Common myeloid progenitor, CD34-positive (primary cell): ENCODE results near the gene PSPN.
"Not testable (repeated sequence)": the region's sequence is repeated elsewhere in the genome, so short reads cannot be mapped to it uniquely, and the experiment has no call there.

Source experiments
- CTCF ChIA-PET: fragments of 350-600 bp; sonication (Branson Sonifier 250); formaldehyde crosslinking; loops from one replicate; lab custom pipeline; 2021; ENCODE audit warnings: antibody characterized with exemption; lab: Charles Lee
- POLR2A ChIA-PET: fragments of 350-600 bp; sonication (Branson Sonifier 250); formaldehyde crosslinking; loops from one replicate; lab custom pipeline; 2021; ENCODE audit warnings: antibody characterized with exemption; lab: Charles Lee
- DNase-seq, 3 donors: peaks; one replicate each; pipeline versions ENCODE4 v3.0.0 to v3.0.0-alpha.2; 2013
- H3K27ac ChIP-seq, 2 experiments: 1 replicate in 1 of 2; 2 replicates in 1 of 2; pipeline ENCODE4 v1.7.0; 2013; ENCODE audit warnings: inconsistent platforms in 2 of 2, low read length in 2 of 2, mild to moderate bottlenecking in 2 of 2, low read depth in 1 of 2, moderate library complexity in 1 of 2; ENCODE audit not compliant: severe bottlenecking in 2 of 2, insufficient read depth in 1 of 2, poor library complexity in 1 of 2
- H3K27me3 ChIP-seq, 5 experiments: replicated peaks in 2 of 5; 1 replicate in 3 of 5; 2 replicates in 2 of 5; pipeline versions ENCODE4 v1.6.1 to v1.7.0; 2013; ENCODE audit warnings: low read length in 4 of 5, mild to moderate bottlenecking in 2 of 5, moderate library complexity in 2 of 5, inconsistent platforms in 1 of 5; ENCODE audit not compliant: insufficient read depth in 5 of 5, control insufficient read depth in 4 of 5
- H3K36me3 ChIP-seq, 4 experiments: 1 replicate in 2 of 4; 2 replicates in 2 of 4; pipeline versions ENCODE4 v1.6.1 to v1.7.0; 2013; ENCODE audit warnings: low read length in 3 of 4, control low read depth in 1 of 4, mild to moderate bottlenecking in 1 of 4; ENCODE audit not compliant: control insufficient read depth in 4 of 4, insufficient read depth in 4 of 4
- H3K4me1 ChIP-seq, 4 experiments: 1 replicate in 3 of 4; 2 replicates in 1 of 4; pipeline versions ENCODE4 v1.6.1 to v1.7.1; 2013; ENCODE audit warnings: low read length in 3 of 4, mild to moderate bottlenecking in 3 of 4, control low read depth in 1 of 4, inconsistent platforms in 1 of 4, moderate library complexity in 1 of 4; ENCODE audit not compliant: control insufficient read depth in 4 of 4, insufficient read depth in 4 of 4; ENCODE audit errors: control extremely low read depth in 1 of 4
- H3K4me3 ChIP-seq, 7 experiments: 1 replicate in 4 of 7; 2 replicates in 3 of 7; pipeline versions ENCODE4 v1.5.1 to v1.7.0; 2013; ENCODE audit warnings: mild to moderate bottlenecking in 7 of 7, low read length in 6 of 7, moderate library complexity in 6 of 7, inconsistent platforms in 2 of 7, low read depth in 2 of 7, control low read depth in 1 of 7; ENCODE audit not compliant: insufficient read depth in 4 of 7, control insufficient read depth in 1 of 7; ENCODE audit errors: extremely low read depth in 1 of 7
- H3K9me3 ChIP-seq, 5 experiments: 1 replicate in 4 of 5; 2 replicates in 1 of 5; pipeline versions ENCODE4 v1.6.1 to v1.7.1; 2013; ENCODE audit warnings: low read length in 4 of 5, mild to moderate bottlenecking in 2 of 5, inconsistent platforms in 1 of 5, low read depth in 1 of 5, moderate library complexity in 1 of 5; ENCODE audit not compliant: control insufficient read depth in 4 of 5, insufficient read depth in 2 of 5; ENCODE audit errors: control extremely low read depth in 1 of 5
- WGBS: methylation state at CpG from one replicate; pipeline ENCODE4 v1.1.5; 2013; ENCODE audit not compliant: insufficient coverage; 5-methylcytosine and 5-hydroxymethylcytosine counted together

Gene PSPN

DNA sequence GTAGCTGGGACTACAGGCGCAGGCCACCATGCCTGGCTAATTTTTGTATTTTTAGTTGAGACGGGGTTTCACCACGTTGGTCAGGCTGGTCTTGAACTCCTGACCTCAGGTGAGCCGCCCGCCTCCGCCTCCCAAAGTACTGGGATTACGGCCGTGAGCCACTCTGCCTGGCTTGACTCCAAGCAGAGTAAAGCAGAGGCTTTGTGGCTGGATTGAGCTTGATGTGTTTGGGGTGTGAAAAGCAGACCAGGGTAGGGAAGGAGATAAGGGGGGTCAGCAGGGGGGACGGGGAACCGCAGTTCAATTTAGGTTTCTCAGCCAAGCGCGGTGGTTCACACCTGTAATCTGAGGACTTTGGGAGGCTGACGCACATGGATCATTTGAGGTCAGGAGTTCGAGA lies 18.6 kb downstream of the PSPN start:
- H3K36me3 ChIP-seq: no peaks in the 10 kb centered on the region
- CTCF ChIA-PET: interaction anchor here (0.7 kb wide), 1 partner anchor 107 kb away, joined by 3 read pairs; no protein-coding TSS in a partner anchor

DNA sequence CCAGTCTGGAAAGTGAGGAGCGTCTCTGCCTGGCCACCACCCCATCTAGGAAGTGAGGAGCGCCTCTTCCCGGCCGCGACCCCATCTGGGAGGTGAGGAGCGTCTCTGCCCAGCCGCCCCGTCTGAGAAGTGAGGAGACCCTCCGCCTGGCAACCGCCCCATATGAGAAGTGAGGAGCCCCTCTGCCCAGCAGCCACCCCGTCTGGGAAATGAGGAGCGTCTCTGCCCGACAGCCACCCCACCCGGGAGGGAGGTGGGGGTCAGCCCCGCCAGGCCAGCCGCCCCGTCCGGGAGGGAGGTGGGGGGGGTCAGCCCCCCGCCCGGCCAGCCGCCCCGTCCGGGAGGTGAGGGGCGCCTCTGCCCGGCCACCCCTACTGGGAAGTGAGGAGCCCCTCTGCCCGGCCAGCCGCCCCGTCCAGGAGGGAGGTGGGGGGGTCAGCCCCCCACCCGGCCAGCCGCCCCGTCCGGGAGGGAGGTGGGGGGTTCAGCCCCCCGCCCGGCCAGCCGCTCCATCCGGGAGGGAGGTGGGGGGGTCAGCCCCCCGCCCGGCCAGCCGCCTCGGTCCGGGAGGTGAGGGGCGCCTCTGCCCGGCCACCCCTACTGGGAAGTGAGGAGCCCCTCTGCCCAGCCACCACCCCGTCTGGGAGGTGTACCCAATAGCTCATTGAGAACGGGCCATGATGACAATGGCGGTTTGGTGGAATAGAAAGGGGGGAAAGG lies 20.3 kb downstream of the PSPN start:
- DNase-seq, H3K27ac ChIP-seq, POLR2A ChIA-PET, CTCF ChIA-PET, H3K4me3 ChIP-seq, H3K9me3 ChIP-seq, H3K4me1 ChIP-seq, H3K36me3 ChIP-seq, H3K27me3 ChIP-seq: not testable (repeated sequence)
- 99% methylated on average over 9 of the region's 46 CpGs for WGBS

More for the DNA sequence above, 18.6 kb downstream of the PSPN start:
- POLR2A ChIA-PET: no interaction called here
- Histone ChIP-seq H3K4me3 (no peak overlapping the region), H3K27me3 (no peaks in the 10 kb centered on the region), H3K4me1 (peaks cover 0 to 3% (median 2%) of the 10 kb centered on the region in 4 experiments), H3K27ac (no peak overlapping the region), H3K9me3 (no peaks in the 10 kb centered on the region)
- DNase-seq: no peak
- WGBS: 96% methylated on average over 11 of the region's 14 CpGs

DNA sequence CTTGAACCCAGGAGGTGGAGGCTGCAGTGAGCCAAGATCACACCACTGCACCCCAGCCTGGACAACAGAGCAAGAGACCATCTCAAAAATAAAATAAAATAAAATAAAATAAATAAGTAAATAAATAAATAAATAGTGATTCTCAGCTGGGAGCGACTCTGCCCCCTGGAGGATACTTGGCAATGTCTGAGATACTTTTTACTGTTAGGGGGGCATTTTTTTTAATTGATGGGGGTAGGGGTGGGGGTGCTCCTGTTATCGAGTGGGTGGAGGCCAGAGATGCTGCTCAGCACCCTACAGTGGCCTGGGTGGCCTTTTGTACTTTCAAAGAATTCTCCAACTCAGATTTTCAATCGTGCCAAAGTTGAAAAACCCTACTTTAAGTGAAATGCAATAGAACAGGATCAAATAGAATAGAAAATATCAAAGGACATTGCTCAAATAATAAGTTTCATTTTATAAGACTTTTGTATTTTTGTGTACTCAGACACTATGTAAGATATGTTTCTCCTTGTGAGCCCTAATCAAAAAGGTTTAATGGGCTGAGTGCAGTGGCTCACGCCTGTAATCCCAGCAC lies 21.5 kb downstream of the PSPN start:
- DNase-seq: peak; percentile 34 to 51 (median 35)
- CTCF ChIA-PET: interaction anchor here (0.6 kb wide), 1 partner anchor 168 kb away, joined by 3 read pairs; no protein-coding TSS in a partner anchor
- H3K9me3 ChIP-seq: no peaks in the 10 kb centered on the region
- 57% methylated on average over 3 of the region's 4 CpGs for WGBS
- no peak overlapping the region for H3K27ac ChIP-seq
- no peaks in the 10 kb centered on the region for H3K27me3 ChIP-seq
- H3K4me1 ChIP-seq: no peaks in the 10 kb centered on the region
- POLR2A ChIA-PET: interaction anchor here (0.6 kb wide), 1 partner anchor 887 kb away, joined by 4 read pairs; no protein-coding TSS in a partner anchor
- no peak overlapping the region for H3K4me3 ChIP-seq
- H3K36me3 ChIP-seq: no peaks in the 10 kb centered on the region

DNA sequence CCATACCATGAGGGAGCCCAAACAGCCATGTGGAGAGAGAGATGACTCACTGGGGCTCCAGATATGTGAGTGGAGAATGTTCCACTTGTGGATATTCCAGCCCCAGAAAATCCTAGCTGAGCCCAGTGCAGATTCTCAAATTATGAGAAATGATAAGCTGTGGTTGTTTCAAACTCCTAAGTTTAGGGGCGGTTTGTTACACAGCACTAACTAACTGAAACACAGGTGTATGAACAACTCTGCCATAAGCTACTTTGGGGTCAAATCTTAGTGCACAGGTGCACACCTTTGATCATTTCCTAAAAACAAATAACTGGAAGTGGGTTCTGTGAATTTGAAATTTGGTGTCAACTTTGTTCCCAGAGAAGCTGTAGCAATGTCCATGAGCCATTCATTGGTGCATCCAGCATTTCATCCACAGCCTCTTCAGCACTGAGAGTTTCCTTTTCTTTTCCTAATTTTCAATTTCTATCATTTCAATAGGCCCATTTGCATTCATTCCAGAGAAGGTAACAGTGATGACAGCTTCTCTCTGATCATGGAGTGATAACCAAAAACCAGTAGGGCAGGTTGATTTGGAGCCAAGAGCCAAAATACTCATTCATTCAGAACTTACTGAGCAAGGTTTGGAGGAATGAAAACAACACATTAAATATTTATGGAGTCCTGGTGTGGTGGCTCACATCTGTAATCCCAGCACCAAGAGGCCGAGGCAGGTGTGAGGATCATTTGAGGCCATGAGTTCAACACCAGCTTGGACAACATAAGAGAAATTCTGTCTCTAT lies 23.2 kb downstream of the PSPN start:
- ChIA-PET POLR2A (interaction anchor here (0.6 kb wide), 1 partner anchor 1429 kb away, joined by 3 read pairs; no protein-coding TSS in a partner anchor), CTCF (interaction anchor here (0.9 to 1.1 kb wide), 4 partner anchors 20 to 185 kb away, joined by 3 to 4 read pairs (median 3); no protein-coding TSS in a partner anchor)
- Histone ChIP-seq H3K27me3 (no peaks in the 10 kb centered on the region), H3K9me3 (no peaks in the 10 kb centered on the region), H3K4me3 (no peak overlapping the region), H3K36me3 (no peaks in the 10 kb centered on the region), H3K4me1 (no peaks in the 10 kb centered on the region), H3K27ac (no peak overlapping the region)
- DNase-seq: no peak
- WGBS: 100% methylated on average over 1 of the region's 2 CpGs

DNA sequence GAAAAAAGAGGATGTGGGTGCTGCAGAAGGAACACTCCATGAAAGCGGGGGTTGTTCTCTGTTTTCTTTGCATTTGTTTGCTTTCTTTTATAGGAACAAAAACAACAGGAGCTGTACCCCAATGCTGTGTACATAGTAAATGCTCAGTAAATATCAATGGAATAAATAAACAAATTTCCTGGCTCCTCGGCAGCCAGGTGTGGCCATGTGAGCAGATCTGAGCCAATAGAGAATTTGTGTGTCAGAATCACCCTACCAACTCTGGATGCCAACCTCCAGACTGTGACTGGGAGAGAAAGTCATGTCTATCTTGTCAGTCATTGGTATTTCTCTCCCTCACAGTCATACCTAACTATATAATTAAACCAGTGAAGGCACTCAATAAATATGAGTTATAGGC lies 25.0 kb downstream of the PSPN start:
- 100% methylated on average over 1 of the region's 2 CpGs for WGBS
- Histone ChIP-seq H3K4me1 (no peaks in the 10 kb centered on the region), H3K36me3 (no peaks in the 10 kb centered on the region), H3K9me3 (no peaks in the 10 kb centered on the region), H3K4me3 (no peak overlapping the region), H3K27me3 (no peaks in the 10 kb centered on the region), H3K27ac (no peak overlapping the region)
- CTCF ChIA-PET: interaction anchor here (0.7 kb wide), 1 partner anchor 132 kb away, joined by 4 read pairs; no protein-coding TSS in a partner anchor
- POLR2A ChIA-PET: no interaction called here
- DNase-seq: no peak

DNA sequence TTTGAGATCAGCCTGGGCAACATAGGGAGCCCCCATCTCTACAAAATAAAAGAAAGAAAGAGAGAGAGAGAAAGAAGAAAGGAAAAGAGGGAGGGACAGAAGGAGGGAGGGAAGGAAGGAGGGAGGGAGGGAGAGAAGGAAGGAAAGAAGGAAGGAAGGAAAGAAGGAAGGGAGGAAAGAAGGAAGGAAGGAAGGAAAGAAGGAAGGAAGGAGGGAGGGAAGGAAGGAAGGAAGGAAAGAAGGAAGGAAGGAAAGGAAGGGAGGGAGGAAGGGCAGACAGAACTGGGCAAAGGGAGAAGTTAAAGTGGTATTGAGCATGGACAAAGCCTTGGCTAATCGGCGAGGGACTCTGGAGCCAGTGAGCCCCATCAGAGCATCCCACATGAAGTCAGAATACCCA lies 26.5 kb downstream of the PSPN start:
- CTCF ChIA-PET, H3K27me3 ChIP-seq, POLR2A ChIA-PET, H3K36me3 ChIP-seq, H3K27ac ChIP-seq, H3K9me3 ChIP-seq, DNase-seq, H3K4me1 ChIP-seq, H3K4me3 ChIP-seq: not testable (repeated sequence)
- 100% methylated on average over 2 of the region's 2 CpGs for WGBS
